GM23338 (cell line): Measurements from ENCODE around the gene HEXB. TPM values are rescaled to one million over a fixed set of nuclear protein-coding genes. Genes with fewer than 3 reads are reported as not detected.
A peak's percentile ranks its signal among the peaks of the same experiment; 100 is the strongest.

Experiments used
- ATAC-seq: fragments of 200-7000 bp; cut with Tn5 transposase; 3 replicates; pipeline ENCODE4 v1.9.1; 2020
- DNase-seq: peaks from one replicate; pipeline ENCODE4 v3.0.0-alpha.2; 2015; ENCODE audit warnings: low spot score
- H2AFZ ChIP-seq: fragments of 200-600 bp; sonication (generic); 2 replicates; pipeline ENCODE4 v1.8.0; 2016; ENCODE audit warnings: antibody characterized with exemption, mild to moderate bottlenecking, moderate library complexity
- H3F3A ChIP-seq: fragments of 200-600 bp; sonication (generic); replicated peaks from 2 replicates; pipeline ENCODE4 v1.8.0; 2017; ENCODE audit warnings: antibody characterized with exemption, mixed run types, low read depth
- H3K27ac ChIP-seq: fragments of 200-600 bp; sonication (generic); 2 replicates; pipeline ENCODE4 v1.6.1; 2016; ENCODE audit warnings: low read depth
- H3K27me3 ChIP-seq: fragments of 200-600 bp; sonication (generic); 2 replicates; pipeline ENCODE4 v1.8.0; 2016; ENCODE audit warnings: mild to moderate bottlenecking, mixed run types, moderate library complexity; ENCODE audit not compliant: insufficient read depth
- H3K36me3 ChIP-seq: fragments of 200-600 bp; sonication (generic); 2 replicates; pipeline ENCODE4 v1.8.0; 2016; ENCODE audit warnings: mild to moderate bottlenecking; ENCODE audit not compliant: insufficient read depth
- H3K4me1 ChIP-seq: fragments of 200-600 bp; sonication (generic); 2 replicates; pipeline ENCODE4 v1.8.0; 2016; ENCODE audit warnings: mild to moderate bottlenecking, moderate library complexity; ENCODE audit not compliant: insufficient read depth
- H3K4me2 ChIP-seq: fragments of 200-600 bp; sonication (generic); 2 replicates; pipeline ENCODE4 v1.7.1; 2017; ENCODE audit warnings: mixed run types
- H3K4me3 ChIP-seq: fragments of 200-600 bp; sonication (generic); 2 replicates; pipeline ENCODE4 v1.6.1; 2016; ENCODE audit warnings: mixed run types
- H3K79me2 ChIP-seq: fragments of 200-600 bp; sonication (generic); replicated peaks from 2 replicates; pipeline ENCODE4 v1.8.0; 2017; ENCODE audit warnings: mild to moderate bottlenecking; ENCODE audit not compliant: insufficient read depth
- H3K9me2 ChIP-seq: fragments of 200-600 bp; sonication (generic); 2 replicates; pipeline ENCODE4 v1.8.0; 2017; ENCODE audit not compliant: insufficient read depth
- H4K20me1 ChIP-seq: fragments of 200-600 bp; sonication (generic); replicated peaks from 2 replicates; pipeline ENCODE4 v1.8.0; 2017; ENCODE audit warnings: mild to moderate bottlenecking; ENCODE audit not compliant: insufficient read depth
- H3K27ac Mint-ChIP-seq: 2 replicates; pipeline ENCODE4 v1.8.0; 2020; ENCODE audit warnings: inconsistent platforms, mild to moderate bottlenecking, moderate library complexity, mixed read lengths
- H3K27me3 Mint-ChIP-seq: 3 replicates; pipeline ENCODE4 v1.8.0; 2022; ENCODE audit warnings: low read depth, mild to moderate bottlenecking, moderate library complexity, mixed read lengths, inconsistent platforms; ENCODE audit not compliant: insufficient read depth, poor library complexity
- H3K36me3 Mint-ChIP-seq: 3 replicates; pipeline ENCODE4 v1.8.0; 2021; ENCODE audit warnings: low read depth, mild to moderate bottlenecking, inconsistent platforms, moderate library complexity, mixed read lengths
- H3K4me1 Mint-ChIP-seq: 3 replicates; pipeline ENCODE4 v1.8.0; 2020; ENCODE audit warnings: mild to moderate bottlenecking, inconsistent platforms, mixed read lengths
- H3K4me3 Mint-ChIP-seq: 3 replicates; pipeline ENCODE4 v1.8.0; 2021; ENCODE audit warnings: moderate library complexity, mild to moderate bottlenecking, inconsistent platforms, mixed read lengths
- H3K9me3 Mint-ChIP-seq: 3 replicates; pipeline ENCODE4 v1.8.0; 2020; ENCODE audit warnings: moderate library complexity, mild to moderate bottlenecking, inconsistent platforms, mixed read lengths
- EZH2 ChIP-seq: fragments of 200-600 bp; sonication (generic); IDR thresholded peaks from one replicate; pipeline ENCODE4 v1.8.0; 2017; ENCODE audit warnings: antibody characterized with exemption, mild to moderate bottlenecking, low read depth; ENCODE audit not compliant: unreplicated experiment
- EZH2phosphoT487 ChIP-seq: fragments of 200-600 bp; sonication (generic); IDR thresholded peaks from one replicate; pipeline ENCODE4 v1.8.1; 2018; ENCODE audit warnings: antibody characterized with exemption; ENCODE audit not compliant: unreplicated experiment
- JUNB ChIP-seq: IDR thresholded peaks from one replicate; pipeline ENCODE4 v1.6.1; 2016; ENCODE audit warnings: antibody characterized with exemption; ENCODE audit not compliant: unreplicated experiment
- NANOG ChIP-seq: IDR thresholded peaks from 2 replicates; pipeline ENCODE4 v1.6.1; 2016; ENCODE audit warnings: antibody characterized with exemption, borderline replicate concordance
- POLR2AphosphoS5 ChIP-seq: IDR thresholded peaks from 2 replicates; pipeline ENCODE4 v1.6.1; 2016; ENCODE audit warnings: antibody characterized with exemption, low read depth
- STAT1 ChIP-seq: IDR thresholded peaks from one replicate; pipeline ENCODE4 v1.6.1; 2016; ENCODE audit warnings: antibody characterized with exemption; ENCODE audit not compliant: unreplicated experiment
- ZNF114 ChIP-seq: fragments of 250-450 bp; sonication (Bioruptor Pico); IDR thresholded peaks from 2 replicates; pipeline ENCODE4 v1.5.0; 2020; ENCODE audit warnings: mild to moderate bottlenecking, moderate library complexity
- polyA plus RNA-seq: library from polyadenylated mRNA; unstranded; fragments of >200 nt; fragmentation: Nextera tagmentation; extraction: Ambion mirVana; gene quantifications from 2 replicates; pipeline ENCODE4 v1.2.1, GENCODE V29; 2016
- total RNA-seq: library from RNA; depleted of rRNA; stranded (reverse); fragments of >200 nt; shearing (Covaris generic); gene quantifications from 2 replicates; pipeline ENCODE4 v1.2.3, GENCODE V29; 2014
- TF ChIP-seq, protein P1 (sequence below): IDR thresholded peaks from one replicate; pipeline ENCODE4 v1.6.1; 2018; ENCODE audit warnings: antibody characterized with exemption; ENCODE audit not compliant: unreplicated experiment
- TF ChIP-seq, protein P2 (sequence below): IDR thresholded peaks from 2 replicates; pipeline ENCODE4 v1.6.1; 2016; ENCODE audit warnings: antibody characterized with exemption
- TF ChIP-seq, protein P3 (sequence below): fragments of 250-450 bp; sonication (Bioruptor Pico); IDR thresholded peaks from 2 replicates; pipeline ENCODE4 v1.5.0; 2020; ENCODE audit warnings: mild to moderate bottlenecking, moderate library complexity

The HEXB gene
- total and polyA plus RNA-seq, 2 experiments from 2014 or later = 49.2 to 70.8 TPM

DNA sequence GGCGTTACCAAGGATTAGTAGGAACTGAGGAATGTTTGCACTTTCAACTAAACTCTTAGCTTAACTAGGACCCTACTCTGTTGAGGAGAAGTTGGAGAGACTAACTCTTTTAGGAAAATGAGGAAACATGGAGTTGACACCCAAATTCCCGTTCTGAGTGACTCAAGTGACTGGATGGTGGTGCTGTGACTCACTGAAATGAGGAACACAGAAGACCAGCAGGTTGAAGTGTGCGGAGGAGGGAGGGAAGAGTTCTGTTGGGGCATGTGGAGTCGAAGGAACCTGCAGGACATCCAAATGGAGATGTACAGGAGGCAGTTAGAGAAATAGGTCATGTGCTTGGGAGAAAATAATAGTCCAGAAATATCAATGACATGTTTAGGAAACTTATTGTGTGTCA is 8.2 kb downstream of the HEXB start:
- Histone ChIP-seq H3K4me1 (no peaks in the 10 kb centered on the region), H3K36me3 (peaks cover 13% of the 10 kb centered on the region; the same call in 1 of the 2 replicates), H3F3A (no peaks in the 10 kb centered on the region), H4K20me1 (no peaks in the 10 kb centered on the region), H3K27ac (no peak overlapping the region), H3K9me2 (no peaks in the 10 kb centered on the region), H3K27me3 (no peaks in the 10 kb centered on the region), H3K4me2 (no peak overlapping the region), H3K79me2 (no peaks in the 10 kb centered on the region), H3K4me3 (no peak overlapping the region), H2AFZ (no peak overlapping the region)
- Mint-ChIP-seq H3K4me1 (no peaks in the 10 kb centered on the region), H3K36me3 (peaks cover 29% of the 10 kb centered on the region), H3K9me3 (no peaks in the 10 kb centered on the region), H3K4me3 (no peak overlapping the region), H3K27me3 (no peaks in the 10 kb centered on the region), H3K27ac (peak overlapping the region; percentile 36; the same call in 1 of the 2 replicates)
- DNase-seq = no peak
- no peak for ATAC-seq
- TF ChIP-seq POLR2AphosphoS5 (no peak), JUNB (no peak), EZH2phosphoT487 (no peak), EZH2 (no peak), ZNF114 (CRISPR knock-in tag) (no peak)
- TF ChIP-seq, protein P1, sequence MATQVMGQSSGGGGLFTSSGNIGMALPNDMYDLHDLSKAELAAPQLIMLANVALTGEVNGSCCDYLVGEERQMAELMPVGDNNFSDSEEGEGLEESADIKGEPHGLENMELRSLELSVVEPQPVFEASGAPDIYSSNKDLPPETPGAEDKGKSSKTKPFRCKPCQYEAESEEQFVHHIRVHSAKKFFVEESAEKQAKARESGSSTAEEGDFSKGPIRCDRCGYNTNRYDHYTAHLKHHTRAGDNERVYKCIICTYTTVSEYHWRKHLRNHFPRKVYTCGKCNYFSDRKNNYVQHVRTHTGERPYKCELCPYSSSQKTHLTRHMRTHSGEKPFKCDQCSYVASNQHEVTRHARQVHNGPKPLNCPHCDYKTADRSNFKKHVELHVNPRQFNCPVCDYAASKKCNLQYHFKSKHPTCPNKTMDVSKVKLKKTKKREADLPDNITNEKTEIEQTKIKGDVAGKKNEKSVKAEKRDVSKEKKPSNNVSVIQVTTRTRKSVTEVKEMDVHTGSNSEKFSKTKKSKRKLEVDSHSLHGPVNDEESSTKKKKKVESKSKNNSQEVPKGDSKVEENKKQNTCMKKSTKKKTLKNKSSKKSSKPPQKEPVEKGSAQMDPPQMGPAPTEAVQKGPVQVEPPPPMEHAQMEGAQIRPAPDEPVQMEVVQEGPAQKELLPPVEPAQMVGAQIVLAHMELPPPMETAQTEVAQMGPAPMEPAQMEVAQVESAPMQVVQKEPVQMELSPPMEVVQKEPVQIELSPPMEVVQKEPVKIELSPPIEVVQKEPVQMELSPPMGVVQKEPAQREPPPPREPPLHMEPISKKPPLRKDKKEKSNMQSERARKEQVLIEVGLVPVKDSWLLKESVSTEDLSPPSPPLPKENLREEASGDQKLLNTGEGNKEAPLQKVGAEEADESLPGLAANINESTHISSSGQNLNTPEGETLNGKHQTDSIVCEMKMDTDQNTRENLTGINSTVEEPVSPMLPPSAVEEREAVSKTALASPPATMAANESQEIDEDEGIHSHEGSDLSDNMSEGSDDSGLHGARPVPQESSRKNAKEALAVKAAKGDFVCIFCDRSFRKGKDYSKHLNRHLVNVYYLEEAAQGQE = no peak

DNA sequence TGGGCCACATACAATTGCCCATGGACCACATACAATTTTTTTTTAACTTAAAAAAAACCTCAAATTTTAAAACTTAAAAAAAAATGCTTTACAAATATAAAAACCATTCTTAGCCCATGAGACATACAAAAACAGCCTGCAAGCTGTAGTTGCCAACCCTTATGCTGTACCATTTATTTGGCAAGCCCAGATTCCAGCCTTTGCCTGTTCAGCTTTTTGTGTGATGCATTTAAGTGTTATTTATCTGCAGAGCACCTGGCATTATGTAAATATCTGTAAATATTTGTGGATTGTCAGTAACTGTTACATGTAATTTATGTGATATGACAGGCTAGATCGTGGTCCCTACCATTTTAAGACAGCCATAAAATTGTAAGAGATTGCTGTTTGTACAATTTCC is 32.6 kb downstream of the HEXB start:
- Mint-ChIP-seq H3K9me3 (peaks cover under 1% of the 10 kb centered on the region; the same call in 2 of the 3 replicates), H3K27me3 (no peaks in the 10 kb centered on the region), H3K27ac (no peak overlapping the region), H3K36me3 (peaks cover 24% of the 10 kb centered on the region; the same call in 2 of the 3 replicates), H3K4me3 (no peak overlapping the region), H3K4me1 (no peaks in the 10 kb centered on the region)
- no peak overlapping the region for H3K4me2 ChIP-seq
- H3K4me3 ChIP-seq = no peak overlapping the region
- H3K27ac ChIP-seq = no peak overlapping the region
- H2AFZ ChIP-seq = no peak overlapping the region
- ATAC-seq = no peak
- no peaks in the 10 kb centered on the region for H3K27me3 ChIP-seq
- peaks cover 3% of the 10 kb centered on the region; the same call in 1 of the 2 replicates for H3K36me3 ChIP-seq
- no peaks in the 10 kb centered on the region for H4K20me1 ChIP-seq
- no peaks in the 10 kb centered on the region for H3F3A ChIP-seq
- no peaks in the 10 kb centered on the region for H3K9me2 ChIP-seq
- H3K79me2 ChIP-seq = no peaks in the 10 kb centered on the region
- H3K4me1 ChIP-seq = no peaks in the 10 kb centered on the region
- DNase-seq = no peak
- TF ChIP-seq, protein P2, sequence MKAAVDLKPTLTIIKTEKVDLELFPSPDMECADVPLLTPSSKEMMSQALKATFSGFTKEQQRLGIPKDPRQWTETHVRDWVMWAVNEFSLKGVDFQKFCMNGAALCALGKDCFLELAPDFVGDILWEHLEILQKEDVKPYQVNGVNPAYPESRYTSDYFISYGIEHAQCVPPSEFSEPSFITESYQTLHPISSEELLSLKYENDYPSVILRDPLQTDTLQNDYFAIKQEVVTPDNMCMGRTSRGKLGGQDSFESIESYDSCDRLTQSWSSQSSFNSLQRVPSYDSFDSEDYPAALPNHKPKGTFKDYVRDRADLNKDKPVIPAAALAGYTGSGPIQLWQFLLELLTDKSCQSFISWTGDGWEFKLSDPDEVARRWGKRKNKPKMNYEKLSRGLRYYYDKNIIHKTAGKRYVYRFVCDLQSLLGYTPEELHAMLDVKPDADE = no peak
- TF ChIP-seq JUNB (no peak), EZH2 (no peak), ZNF114 (CRISPR knock-in tag) (no peak), STAT1 (no peak), EZH2phosphoT487 (no peak), NANOG (no peak)
- TF ChIP-seq, protein P3, sequence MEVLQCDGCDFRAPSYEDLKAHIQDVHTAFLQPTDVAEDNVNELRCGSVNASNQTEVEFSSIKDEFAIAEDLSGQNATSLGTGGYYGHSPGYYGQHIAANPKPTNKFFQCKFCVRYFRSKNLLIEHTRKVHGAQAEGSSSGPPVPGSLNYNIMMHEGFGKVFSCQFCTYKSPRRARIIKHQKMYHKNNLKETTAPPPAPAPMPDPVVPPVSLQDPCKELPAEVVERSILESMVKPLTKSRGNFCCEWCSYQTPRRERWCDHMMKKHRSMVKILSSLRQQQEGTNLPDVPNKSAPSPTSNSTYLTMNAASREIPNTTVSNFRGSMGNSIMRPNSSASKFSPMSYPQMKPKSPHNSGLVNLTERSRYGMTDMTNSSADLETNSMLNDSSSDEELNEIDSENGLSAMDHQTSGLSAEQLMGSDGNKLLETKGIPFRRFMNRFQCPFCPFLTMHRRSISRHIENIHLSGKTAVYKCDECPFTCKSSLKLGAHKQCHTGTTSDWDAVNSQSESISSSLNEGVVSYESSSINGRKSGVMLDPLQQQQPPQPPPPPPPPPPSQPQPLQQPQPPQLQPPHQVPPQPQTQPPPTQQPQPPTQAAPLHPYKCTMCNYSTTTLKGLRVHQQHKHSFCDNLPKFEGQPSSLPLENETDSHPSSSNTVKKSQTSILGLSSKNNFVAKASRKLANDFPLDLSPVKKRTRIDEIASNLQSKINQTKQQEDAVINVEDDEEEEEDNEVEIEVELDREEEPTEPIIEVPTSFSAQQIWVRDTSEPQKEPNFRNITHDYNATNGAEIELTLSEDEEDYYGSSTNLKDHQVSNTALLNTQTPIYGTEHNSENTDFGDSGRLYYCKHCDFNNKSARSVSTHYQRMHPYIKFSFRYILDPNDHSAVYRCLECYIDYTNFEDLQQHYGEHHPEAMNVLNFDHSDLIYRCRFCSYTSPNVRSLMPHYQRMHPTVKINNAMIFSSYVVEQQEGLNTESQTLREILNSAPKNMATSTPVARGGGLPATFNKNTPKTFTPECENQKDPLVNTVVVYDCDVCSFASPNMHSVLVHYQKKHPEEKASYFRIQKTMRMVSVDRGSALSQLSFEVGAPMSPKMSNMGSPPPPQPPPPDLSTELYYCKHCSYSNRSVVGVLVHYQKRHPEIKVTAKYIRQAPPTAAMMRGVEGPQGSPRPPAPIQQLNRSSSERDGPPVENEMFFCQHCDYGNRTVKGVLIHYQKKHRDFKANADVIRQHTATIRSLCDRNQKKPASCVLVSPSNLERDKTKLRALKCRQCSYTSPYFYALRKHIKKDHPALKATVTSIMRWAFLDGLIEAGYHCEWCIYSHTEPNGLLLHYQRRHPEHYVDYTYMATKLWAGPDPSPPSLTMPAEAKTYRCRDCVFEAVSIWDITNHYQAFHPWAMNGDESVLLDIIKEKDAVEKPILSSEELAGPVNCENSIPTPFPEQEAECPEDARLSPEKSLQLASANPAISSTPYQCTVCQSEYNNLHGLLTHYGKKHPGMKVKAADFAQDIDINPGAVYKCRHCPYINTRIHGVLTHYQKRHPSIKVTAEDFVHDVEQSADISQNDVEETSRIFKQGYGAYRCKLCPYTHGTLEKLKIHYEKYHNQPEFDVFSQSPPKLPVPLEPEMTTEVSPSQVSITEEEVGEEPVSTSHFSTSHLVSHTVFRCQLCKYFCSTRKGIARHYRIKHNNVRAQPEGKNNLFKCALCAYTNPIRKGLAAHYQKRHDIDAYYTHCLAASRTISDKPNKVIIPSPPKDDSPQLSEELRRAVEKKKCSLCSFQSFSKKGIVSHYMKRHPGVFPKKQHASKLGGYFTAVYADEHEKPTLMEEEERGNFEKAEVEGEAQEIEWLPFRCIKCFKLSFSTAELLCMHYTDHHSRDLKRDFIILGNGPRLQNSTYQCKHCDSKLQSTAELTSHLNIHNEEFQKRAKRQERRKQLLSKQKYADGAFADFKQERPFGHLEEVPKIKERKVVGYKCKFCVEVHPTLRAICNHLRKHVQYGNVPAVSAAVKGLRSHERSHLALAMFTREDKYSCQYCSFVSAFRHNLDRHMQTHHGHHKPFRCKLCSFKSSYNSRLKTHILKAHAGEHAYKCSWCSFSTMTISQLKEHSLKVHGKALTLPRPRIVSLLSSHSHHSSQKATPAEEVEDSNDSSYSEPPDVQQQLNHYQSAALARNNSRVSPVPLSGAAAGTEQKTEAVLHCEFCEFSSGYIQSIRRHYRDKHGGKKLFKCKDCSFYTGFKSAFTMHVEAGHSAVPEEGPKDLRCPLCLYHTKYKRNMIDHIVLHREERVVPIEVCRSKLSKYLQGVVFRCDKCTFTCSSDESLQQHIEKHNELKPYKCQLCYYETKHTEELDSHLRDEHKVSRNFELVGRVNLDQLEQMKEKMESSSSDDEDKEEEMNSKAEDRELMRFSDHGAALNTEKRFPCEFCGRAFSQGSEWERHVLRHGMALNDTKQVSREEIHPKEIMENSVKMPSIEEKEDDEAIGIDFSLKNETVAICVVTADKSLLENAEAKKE = no peak
